ENCODE measurements around the gene MACROH2A1. TPM values are rescaled to one million over a fixed set of nuclear protein-coding genes. Genes with fewer than 3 reads are reported as not detected.

The MACROH2A1 gene
- total and polyA plus RNA-seq, 2 experiments from 2014 or later: 115 to 125 TPM

GRCh38 chr5:135446206-135446605 lies 47.2 kb upstream of the MACROH2A1 start:
- TF ChIP-seq EZH2phosphoT487 (IDR thresholded peaks at IDR 0.05; ENCODE audit: insufficient read depth, low read depth): no peak
- H2AFZ ChIP-seq: no peak overlapping the region
- no peak overlapping the region for H3K27ac ChIP-seq
- H3F3A ChIP-seq (ENCODE audit: insufficient read depth): no peaks in the 10 kb centered on the region
- no peaks in the 10 kb centered on the region for H3K4me1 ChIP-seq (ENCODE audit: insufficient read depth)
- H3K79me2 ChIP-seq (ENCODE audit: insufficient read depth): no peaks in the 10 kb centered on the region
- H3K9me2 ChIP-seq (ENCODE audit: insufficient read depth): no peaks in the 10 kb centered on the region
- H3K4me3 ChIP-seq: no peak overlapping the region
- H3K4me2 ChIP-seq (ENCODE audit: unreplicated experiment): no peak overlapping the region
- no peaks in the 10 kb centered on the region for H3K36me3 ChIP-seq (ENCODE audit: low read depth)
- 88 to 89% methylated on average over 9 of the region's 9 CpGs for WGBS, 2 experiments (ENCODE audit: low coverage in 1 of 2, low lambda C conversion rate in 2 of 2, missing lambda C conversion rate in 2 of 2)
- no peak overlapping the region for H3K9ac ChIP-seq
- in situ Hi-C loops (cut with MboI): no loop called here
- DNase-seq: no peak
- no peaks in the 10 kb centered on the region for H3K9me3 ChIP-seq (ENCODE audit: low read depth)
- no peaks in the 10 kb centered on the region for H4K20me1 ChIP-seq (ENCODE audit: insufficient read depth)
- H3K27me3 ChIP-seq (replicated peaks; ENCODE audit: insufficient read depth): no peaks in the 10 kb centered on the region

GRCh38 chr5:135445306-135445985 lies 46.4 kb upstream of the MACROH2A1 start:
- no peak for TF ChIP-seq EZH2 (IDR thresholded peaks at IDR 0.05; ENCODE audit: insufficient read depth, poor library complexity, severe bottlenecking)
- no peak for TF ChIP-seq EZH2phosphoT487 (IDR thresholded peaks at IDR 0.05; ENCODE audit: insufficient read depth, low read depth)
- in situ Hi-C loops (cut with MboI): no loop called here
- DNase-seq: no peak

GRCh38 chr5:135444881-135445280 lies 45.9 kb upstream of the MACROH2A1 start:
- DNase-seq: no peak
- H3K4me3 ChIP-seq: no peak overlapping the region
- H3K27ac ChIP-seq: no peak overlapping the region
- WGBS, 2 experiments (ENCODE audit: low coverage in 1 of 2, low lambda C conversion rate in 2 of 2, missing lambda C conversion rate in 2 of 2): 79 to 83% methylated on average over 6 of the region's 6 CpGs
- no peaks in the 10 kb centered on the region for H4K20me1 ChIP-seq (ENCODE audit: insufficient read depth)
- H3K9ac ChIP-seq: no peak overlapping the region
- H2AFZ ChIP-seq: no peak overlapping the region
- H3K36me3 ChIP-seq (ENCODE audit: low read depth): no peaks in the 10 kb centered on the region
- no peaks in the 10 kb centered on the region for H3K4me1 ChIP-seq (ENCODE audit: insufficient read depth)
- H3K9me3 ChIP-seq (ENCODE audit: low read depth): no peaks in the 10 kb centered on the region
- in situ Hi-C loops (cut with MboI): no loop called here
- no peaks in the 10 kb centered on the region for H3K79me2 ChIP-seq (ENCODE audit: insufficient read depth)
- H3F3A ChIP-seq (ENCODE audit: insufficient read depth): no peaks in the 10 kb centered on the region
- TF ChIP-seq EZH2phosphoT487 (IDR thresholded peaks at IDR 0.05; ENCODE audit: insufficient read depth, low read depth): no peak
- no peak for TF ChIP-seq EZH2 (IDR thresholded peaks at IDR 0.05; ENCODE audit: insufficient read depth, poor library complexity, severe bottlenecking)
- no peaks in the 10 kb centered on the region for H3K9me2 ChIP-seq (ENCODE audit: insufficient read depth)
- no peak overlapping the region for H3K4me2 ChIP-seq (ENCODE audit: unreplicated experiment)
- no peaks in the 10 kb centered on the region for H3K27me3 ChIP-seq (replicated peaks; ENCODE audit: insufficient read depth)

More at GRCh38 chr5:135445306-135445985, 46.4 kb upstream of the MACROH2A1 start:
- Histone ChIP-seq H3K9ac (no peak overlapping the region), H3K9me2 (ENCODE audit: insufficient read depth) (no peaks in the 10 kb centered on the region), H4K20me1 (ENCODE audit: insufficient read depth) (no peaks in the 10 kb centered on the region), H3K4me1 (ENCODE audit: insufficient read depth) (no peaks in the 10 kb centered on the region), H2AFZ (no peak overlapping the region), H3K79me2 (ENCODE audit: insufficient read depth) (no peaks in the 10 kb centered on the region), H3F3A (ENCODE audit: insufficient read depth) (no peaks in the 10 kb centered on the region), H3K27ac (no peak overlapping the region), H3K36me3 (ENCODE audit: low read depth) (no peaks in the 10 kb centered on the region), H3K27me3 (replicated peaks; ENCODE audit: insufficient read depth) (no peaks in the 10 kb centered on the region), H3K4me3 (no peak overlapping the region), H3K9me3 (ENCODE audit: low read depth) (no peaks in the 10 kb centered on the region), H3K4me2 (ENCODE audit: unreplicated experiment) (no peak overlapping the region)
- WGBS, 2 experiments (ENCODE audit: low coverage in 1 of 2, low lambda C conversion rate in 2 of 2, missing lambda C conversion rate in 2 of 2): 90 to 93% methylated on average over 14 of the region's 14 CpGs

- H3K27ac ChIP-seq: no peak overlapping the region
- H3K36me3 ChIP-seq (ENCODE audit: low read depth): no peaks in the 10 kb centered on the region
- no peaks in the 10 kb centered on the region for H3K9me2 ChIP-seq (ENCODE audit: insufficient read depth)
- in situ Hi-C loops (cut with MboI): no loop called here
- no peak overlapping the region for H2AFZ ChIP-seq
- no peaks in the 10 kb centered on the region for H3K9me3 ChIP-seq (ENCODE audit: low read depth)
- H3K4me3 ChIP-seq: no peak overlapping the region
- H3K9ac ChIP-seq: no peak overlapping the region
- H3K79me2 ChIP-seq (ENCODE audit: insufficient read depth): no peaks in the 10 kb centered on the region
- DNase-seq: no peak
- WGBS, 2 experiments (ENCODE audit: low coverage in 1 of 2, low lambda C conversion rate in 2 of 2, missing lambda C conversion rate in 2 of 2): 91% methylated on average over 13 of the region's 13 CpGs
- TF ChIP-seq EZH2 (IDR thresholded peaks at IDR 0.05; ENCODE audit: insufficient read depth, poor library complexity, severe bottlenecking) (no peak), EZH2phosphoT487 (IDR thresholded peaks at IDR 0.05; ENCODE audit: insufficient read depth, low read depth) (no peak)
- H3K4me2 ChIP-seq (ENCODE audit: unreplicated experiment): no peak overlapping the region
- H3K4me1 ChIP-seq (ENCODE audit: insufficient read depth): no peaks in the 10 kb centered on the region
- H4K20me1 ChIP-seq (ENCODE audit: insufficient read depth): no peaks in the 10 kb centered on the region
- no peaks in the 10 kb centered on the region for H3F3A ChIP-seq (ENCODE audit: insufficient read depth)
- no peaks in the 10 kb centered on the region for H3K27me3 ChIP-seq (replicated peaks; ENCODE audit: insufficient read depth)
Observed at GRCh38 chr5:135444360-135444759, 45.3 kb upstream of the MACROH2A1 start.
